ENCODE data around the gene CST8.

The CST8 gene

DNA sequence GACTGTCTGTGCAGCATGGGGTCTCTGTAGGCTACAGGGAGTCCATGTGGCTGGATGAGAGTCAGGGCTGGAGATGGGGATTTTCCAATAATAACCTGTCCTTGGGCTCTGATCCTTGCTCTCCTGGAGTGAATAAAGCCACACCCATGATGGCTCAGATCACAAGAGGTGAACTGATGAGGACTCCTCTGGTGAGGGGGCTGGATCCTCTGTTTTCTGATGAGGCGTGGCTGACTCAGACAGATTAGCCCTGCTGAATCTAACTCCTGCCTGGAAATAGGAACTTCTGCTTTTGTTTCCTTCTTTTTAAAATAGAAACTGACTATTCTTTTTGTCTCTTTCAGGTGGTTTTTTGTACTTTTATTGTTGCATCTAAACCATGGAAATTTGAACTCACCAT, 50.4 kb downstream of the CST8 start:
- Histone ChIP-seq H2AFZ (no peak overlapping the region), H3K4me1 (no peaks in the 10 kb centered on the region), H3K36me3 (ENCODE audit: control insufficient read depth, insufficient read depth, low read length) (no peaks in the 10 kb centered on the region), H3K9me3 (ENCODE audit: control insufficient read depth, low read length) (no peaks in the 10 kb centered on the region), H3K4me3 (ENCODE audit: low read depth, low read length) (no peak overlapping the region), H3K79me2 (no peaks in the 10 kb centered on the region), H3K9ac (no peak overlapping the region), H3K27ac (no peak overlapping the region), H3K4me2 (ENCODE audit: low read length) (no peak overlapping the region), H3K27me3 (ENCODE audit: control insufficient read depth, insufficient read depth, low read length) (no peaks in the 10 kb centered on the region)
- TF ChIP-seq, protein P1, sequence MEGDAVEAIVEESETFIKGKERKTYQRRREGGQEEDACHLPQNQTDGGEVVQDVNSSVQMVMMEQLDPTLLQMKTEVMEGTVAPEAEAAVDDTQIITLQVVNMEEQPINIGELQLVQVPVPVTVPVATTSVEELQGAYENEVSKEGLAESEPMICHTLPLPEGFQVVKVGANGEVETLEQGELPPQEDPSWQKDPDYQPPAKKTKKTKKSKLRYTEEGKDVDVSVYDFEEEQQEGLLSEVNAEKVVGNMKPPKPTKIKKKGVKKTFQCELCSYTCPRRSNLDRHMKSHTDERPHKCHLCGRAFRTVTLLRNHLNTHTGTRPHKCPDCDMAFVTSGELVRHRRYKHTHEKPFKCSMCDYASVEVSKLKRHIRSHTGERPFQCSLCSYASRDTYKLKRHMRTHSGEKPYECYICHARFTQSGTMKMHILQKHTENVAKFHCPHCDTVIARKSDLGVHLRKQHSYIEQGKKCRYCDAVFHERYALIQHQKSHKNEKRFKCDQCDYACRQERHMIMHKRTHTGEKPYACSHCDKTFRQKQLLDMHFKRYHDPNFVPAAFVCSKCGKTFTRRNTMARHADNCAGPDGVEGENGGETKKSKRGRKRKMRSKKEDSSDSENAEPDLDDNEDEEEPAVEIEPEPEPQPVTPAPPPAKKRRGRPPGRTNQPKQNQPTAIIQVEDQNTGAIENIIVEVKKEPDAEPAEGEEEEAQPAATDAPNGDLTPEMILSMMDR (IDR thresholded peaks at IDR 0.05), result no peak

DNA sequence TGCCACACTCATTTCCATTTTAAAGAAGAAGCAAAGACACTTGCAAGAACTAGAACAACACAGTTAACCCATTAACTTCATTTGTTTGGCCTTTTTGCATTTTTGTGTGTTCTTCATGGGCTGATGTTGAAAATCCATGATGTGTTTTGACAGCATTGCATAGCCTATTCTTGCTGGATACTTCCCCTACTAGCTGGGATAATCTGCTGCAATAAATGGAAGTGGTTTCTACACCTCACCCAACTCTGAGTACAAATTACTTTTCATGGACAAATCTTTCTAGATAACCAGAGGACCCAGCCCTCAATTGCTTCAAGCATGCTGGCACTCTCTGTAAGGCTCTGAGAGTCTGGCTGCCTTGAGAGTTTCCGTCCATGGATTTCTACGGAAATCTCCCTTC, 50.9 kb downstream of the CST8 start:
- no peaks in the 10 kb centered on the region for H3K27me3 ChIP-seq (ENCODE audit: control insufficient read depth, insufficient read depth, low read length)
- H3K9ac ChIP-seq, result no peak overlapping the region
- H3K79me2 ChIP-seq, result no peaks in the 10 kb centered on the region
- H3K4me1 ChIP-seq, result no peaks in the 10 kb centered on the region
- H3K4me2 ChIP-seq (ENCODE audit: low read length), result no peak overlapping the region
- H2AFZ ChIP-seq, result no peak overlapping the region
- no peak overlapping the region for H3K4me3 ChIP-seq (ENCODE audit: low read depth, low read length)
- TF ChIP-seq, protein P1 (IDR thresholded peaks at IDR 0.05), result no peak
- H3K36me3 ChIP-seq (ENCODE audit: control insufficient read depth, insufficient read depth, low read length), result no peaks in the 10 kb centered on the region
- no peak overlapping the region for H3K27ac ChIP-seq
- no peaks in the 10 kb centered on the region for H3K9me3 ChIP-seq (ENCODE audit: control insufficient read depth, low read length)

DNA sequence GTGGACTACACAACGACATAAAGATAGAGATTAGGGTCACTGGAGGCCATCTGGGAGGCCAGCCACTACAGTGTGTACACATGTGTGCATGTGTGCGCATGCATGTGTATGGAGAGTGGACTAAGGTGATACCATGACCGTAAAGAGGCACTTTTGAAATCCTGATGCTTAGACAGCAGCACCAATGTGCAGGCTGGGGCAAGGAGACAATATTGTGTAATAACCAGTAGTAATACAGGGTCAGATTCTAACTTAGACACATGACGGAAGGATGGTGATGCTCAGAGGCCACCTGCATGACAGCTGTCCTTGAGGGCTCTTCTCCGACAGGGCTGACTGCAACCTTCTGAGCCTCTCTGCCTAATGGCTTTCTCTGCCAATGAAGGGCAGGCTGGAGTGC, 51.9 kb downstream of the CST8 start:
- TF ChIP-seq, protein P1 (IDR thresholded peaks at IDR 0.05), result no peak
- H2AFZ ChIP-seq, result no peak overlapping the region
- no peaks in the 10 kb centered on the region for H3K36me3 ChIP-seq (ENCODE audit: control insufficient read depth, insufficient read depth, low read length)
- H3K9me3 ChIP-seq (ENCODE audit: control insufficient read depth, low read length), result no peaks in the 10 kb centered on the region
- no peak overlapping the region for H3K27ac ChIP-seq
- no peaks in the 10 kb centered on the region for H3K27me3 ChIP-seq (ENCODE audit: control insufficient read depth, insufficient read depth, low read length)
- H3K4me3 ChIP-seq (ENCODE audit: low read depth, low read length), result no peak overlapping the region
- H3K4me2 ChIP-seq (ENCODE audit: low read length), result no peak overlapping the region
- H3K9ac ChIP-seq, result no peak overlapping the region
- no peaks in the 10 kb centered on the region for H3K4me1 ChIP-seq
- H3K79me2 ChIP-seq, result no peaks in the 10 kb centered on the region

DNA sequence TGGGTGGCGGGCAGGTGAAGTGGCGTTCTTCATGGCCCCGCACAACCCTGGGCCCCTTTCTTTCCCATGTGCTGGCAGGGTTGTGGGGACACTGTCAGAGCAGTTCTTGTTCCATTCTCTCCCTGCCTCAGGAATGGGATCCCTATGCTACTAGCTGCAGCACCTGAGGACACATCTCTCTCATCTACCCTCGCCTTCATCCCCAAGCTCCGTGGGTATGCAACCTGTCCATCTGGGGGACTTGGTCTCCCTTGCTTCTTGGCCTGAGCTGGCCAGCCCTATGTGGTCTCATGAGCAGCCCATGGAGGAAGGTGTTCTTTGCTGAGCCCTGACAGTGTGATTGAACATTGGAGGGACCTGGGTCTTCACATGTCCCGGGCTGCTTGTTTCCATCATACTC, 53.2 kb downstream of the CST8 start:
- no peak overlapping the region for H3K9ac ChIP-seq
- TF ChIP-seq, protein P1 (IDR thresholded peaks at IDR 0.05), result no peak
- no peaks in the 10 kb centered on the region for H3K4me1 ChIP-seq
- H3K79me2 ChIP-seq, result no peaks in the 10 kb centered on the region
- no peak overlapping the region for H3K4me2 ChIP-seq (ENCODE audit: low read length)
- H3K27me3 ChIP-seq (ENCODE audit: control insufficient read depth, insufficient read depth, low read length), result no peaks in the 10 kb centered on the region
- H2AFZ ChIP-seq, result no peak overlapping the region
- H3K27ac ChIP-seq, result no peak overlapping the region
- H3K9me3 ChIP-seq (ENCODE audit: control insufficient read depth, low read length), result no peaks in the 10 kb centered on the region
- H3K36me3 ChIP-seq (ENCODE audit: control insufficient read depth, insufficient read depth, low read length), result no peaks in the 10 kb centered on the region
- H3K4me3 ChIP-seq (ENCODE audit: low read depth, low read length), result no peak overlapping the region

Data from parathyroid adenoma (tissue), 2 donors.